HG03354 (cell line): ENCODE results near the gene DEPP1.
"Not testable (repeated sequence)": the region's sequence is repeated elsewhere in the genome, so short reads cannot be mapped to it uniquely, and the experiment has no call there.

Experiments
- ATAC-seq: cut with Tn5 transposase; IDR thresholded peaks from one replicate; pipeline ENCODE4 v1.9.1; 2021; ENCODE audit warnings: mild to moderate bottlenecking; ENCODE audit not compliant: unreplicated experiment, poor library complexity, severe bottlenecking

DEPP1 gene, protein sequence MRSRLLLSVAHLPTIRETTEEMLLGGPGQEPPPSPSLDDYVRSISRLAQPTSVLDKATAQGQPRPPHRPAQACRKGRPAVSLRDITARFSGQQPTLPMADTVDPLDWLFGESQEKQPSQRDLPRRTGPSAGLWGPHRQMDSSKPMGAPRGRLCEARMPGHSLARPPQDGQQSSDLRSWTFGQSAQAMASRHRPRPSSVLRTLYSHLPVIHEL

DNA sequence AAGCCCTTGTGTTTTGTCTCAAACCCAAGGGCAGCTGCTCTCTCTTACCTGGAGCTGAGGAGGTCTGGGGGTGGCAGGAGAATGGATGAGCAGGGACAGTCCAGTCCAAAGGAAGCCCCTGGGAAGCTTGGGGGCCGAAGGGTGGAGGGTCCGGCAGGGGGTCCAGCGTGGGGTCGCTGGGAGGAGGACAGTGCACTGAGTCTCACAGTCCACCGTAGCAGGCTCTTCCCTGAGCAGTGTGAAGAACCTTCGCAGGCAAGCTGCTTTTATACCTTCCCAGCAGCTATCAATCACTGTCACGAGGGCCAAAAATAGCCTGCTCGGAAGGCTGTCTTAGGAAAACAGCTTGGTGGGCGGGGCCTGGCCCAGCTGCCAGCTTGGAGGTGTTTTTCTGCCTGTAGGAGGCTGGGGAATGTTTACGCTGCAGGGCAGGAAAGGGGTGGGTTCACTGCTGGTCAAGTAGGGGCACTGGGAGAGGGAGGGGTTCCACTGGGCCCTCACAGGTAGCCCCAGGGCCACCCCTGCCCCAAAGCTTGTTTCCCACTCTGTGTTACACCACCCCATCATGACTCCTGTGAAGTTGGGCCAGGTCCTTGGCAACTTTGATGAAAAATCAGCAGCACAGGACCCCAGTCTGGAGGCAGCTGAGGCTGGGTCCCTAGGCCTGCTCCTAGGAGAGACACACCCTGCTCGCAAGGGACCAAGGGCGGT lies at the start of gene DEPP1:
Gene DEPP1 (minus strand): TSS at position 240 of the 711 bp plus-strand sequence. CDS start 779 bp downstream, outside the sequence.
- no peak for ATAC-seq

DNA sequence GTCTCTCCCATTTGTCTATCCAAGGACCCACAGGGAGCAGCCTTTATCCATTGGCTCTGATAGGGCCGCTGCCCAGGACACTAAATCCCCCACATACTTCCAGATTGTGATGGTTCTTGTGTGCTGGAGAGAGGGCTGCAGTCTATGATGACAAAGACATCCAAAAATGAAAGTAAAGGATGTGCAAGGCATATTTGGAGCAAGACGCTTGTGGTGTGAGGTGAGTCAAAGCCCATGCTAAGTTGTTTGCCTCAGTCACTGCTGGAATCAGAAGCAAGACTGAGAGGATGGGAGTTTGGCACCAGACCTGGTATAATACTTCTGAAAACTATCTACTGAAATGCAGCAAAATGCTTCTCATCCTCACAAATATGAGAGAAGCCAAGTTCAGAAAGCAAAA lies 44.8 kb upstream of the DEPP1 start:
- ATAC-seq: no peak

DNA sequence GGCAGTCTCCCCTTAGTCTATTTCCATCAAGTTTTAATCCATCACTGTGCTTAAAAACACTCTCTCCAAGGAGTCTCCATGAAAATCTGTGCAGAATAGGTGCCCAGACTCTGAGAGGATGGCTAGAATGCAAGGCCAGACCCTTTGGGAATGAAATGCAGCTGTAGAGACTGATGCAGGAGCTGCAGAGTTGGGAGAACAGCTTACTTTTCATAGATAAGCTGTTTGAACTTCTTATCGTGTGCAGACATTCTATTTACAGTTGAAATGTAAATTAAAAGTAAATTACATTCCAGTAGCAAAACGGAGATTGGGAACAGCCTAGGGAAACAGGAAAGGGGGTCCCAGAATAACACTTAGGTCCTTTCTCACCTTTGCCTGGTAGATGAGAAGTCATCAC lies 37.0 kb upstream of the DEPP1 start:
- ATAC-seq: no peak

DNA sequence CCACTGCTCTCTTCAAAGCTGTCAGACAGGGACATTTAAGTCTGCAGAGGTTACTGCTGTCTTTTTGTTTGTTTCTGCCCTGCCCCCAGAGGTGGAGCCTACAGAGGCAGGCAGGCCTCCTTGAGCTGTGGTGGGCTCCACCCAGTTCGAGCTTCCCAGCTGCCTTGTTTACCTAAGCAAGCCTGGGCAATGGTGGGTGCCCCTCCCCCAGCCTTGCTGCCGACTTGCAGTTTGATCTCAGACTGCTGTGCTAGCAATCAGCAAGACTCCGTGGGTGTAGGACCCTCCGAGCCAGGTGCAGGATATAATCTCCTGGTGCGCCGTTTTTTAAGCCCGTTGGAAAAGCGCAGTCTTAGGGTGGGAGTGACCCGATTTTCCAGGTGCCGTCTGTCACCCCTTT lies 35.9 kb upstream of the DEPP1 start:
- ATAC-seq: not testable (repeated sequence)

DNA sequence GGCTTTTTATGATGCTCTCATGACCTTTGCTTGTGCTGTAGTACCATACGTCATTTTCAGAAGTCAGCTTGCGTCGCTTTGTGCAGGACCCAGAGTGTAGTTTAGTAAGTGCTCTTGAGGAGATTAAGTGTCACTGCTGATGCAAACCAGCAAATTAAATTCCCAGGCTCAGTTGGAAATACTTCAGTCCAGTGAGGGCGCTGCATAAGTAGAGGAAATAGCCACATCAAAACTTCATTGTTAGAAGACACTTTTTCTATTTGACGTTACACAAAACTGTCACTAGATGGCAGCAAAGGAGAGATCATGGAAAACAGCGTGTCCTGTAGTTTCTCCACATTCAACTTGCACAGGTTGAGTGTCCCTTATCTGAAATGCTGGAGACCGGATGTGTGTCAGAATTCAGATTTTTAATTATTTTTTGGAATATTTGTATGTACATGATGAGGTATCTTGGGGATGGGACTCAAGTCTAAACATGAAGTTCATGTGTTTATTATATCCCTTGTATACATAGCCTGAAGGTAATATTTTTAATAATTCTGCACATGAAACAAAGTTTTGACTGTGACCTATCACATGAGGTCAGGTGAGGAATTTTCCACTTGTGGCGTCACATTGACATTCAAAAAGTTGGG lies 30.0 kb upstream of the DEPP1 start:
- peak; percentile 87 for ATAC-seq

DNA sequence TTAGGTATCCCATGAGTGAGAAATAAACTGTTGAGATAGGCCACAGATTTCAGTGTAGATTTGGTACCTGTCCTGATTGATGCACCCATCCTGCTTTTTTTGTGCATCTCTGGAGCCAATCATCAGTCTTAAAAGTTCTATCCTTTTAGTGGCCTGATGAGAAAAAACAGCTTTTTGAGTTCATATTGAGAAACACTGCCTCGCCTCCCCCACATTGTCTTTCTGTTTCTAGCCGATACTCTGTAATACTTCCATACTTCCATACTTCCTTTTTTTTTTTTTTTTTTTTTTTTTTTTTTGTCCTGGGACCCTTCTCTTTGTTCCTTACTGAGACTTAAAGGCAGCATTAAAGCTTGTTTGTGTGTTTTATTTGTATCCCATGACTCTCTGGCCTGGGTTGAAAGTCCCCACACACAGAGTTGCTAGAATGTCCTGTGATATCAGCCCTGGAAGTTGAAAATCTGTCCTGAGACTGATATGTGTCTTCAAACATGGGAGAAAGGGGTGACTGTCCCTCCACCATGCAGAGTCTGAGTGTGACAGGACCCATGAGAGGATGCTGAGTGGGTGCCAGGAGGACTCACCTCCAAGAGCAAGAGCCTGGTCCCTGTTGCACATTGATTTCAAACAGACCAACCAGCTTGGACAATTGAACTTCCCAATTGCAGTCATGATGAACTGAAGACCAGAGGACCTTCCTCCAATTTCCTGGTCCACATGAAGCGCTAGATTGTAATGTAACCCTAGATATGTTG lies 27.8 kb upstream of the DEPP1 start:
- no peak for ATAC-seq

DNA sequence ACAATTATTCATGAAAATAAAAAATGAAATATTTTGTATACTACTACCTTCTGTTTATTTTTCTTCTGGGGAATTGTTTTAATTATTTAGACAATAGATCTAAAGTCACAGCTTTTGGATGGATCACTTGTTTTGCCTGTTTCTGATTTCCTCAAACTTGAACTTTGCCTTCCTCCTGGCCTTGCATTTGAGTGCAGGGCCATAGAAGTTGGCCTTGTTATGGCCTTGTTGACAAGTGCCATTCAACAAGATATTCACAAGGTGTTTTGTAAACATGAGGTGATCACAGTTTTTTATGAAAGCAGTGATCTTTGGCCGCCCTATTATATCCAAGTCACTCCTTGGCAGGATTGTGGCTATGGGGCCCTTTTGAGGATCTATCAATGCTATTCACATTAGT lies 26.7 kb upstream of the DEPP1 start:
- no peak for ATAC-seq

DNA sequence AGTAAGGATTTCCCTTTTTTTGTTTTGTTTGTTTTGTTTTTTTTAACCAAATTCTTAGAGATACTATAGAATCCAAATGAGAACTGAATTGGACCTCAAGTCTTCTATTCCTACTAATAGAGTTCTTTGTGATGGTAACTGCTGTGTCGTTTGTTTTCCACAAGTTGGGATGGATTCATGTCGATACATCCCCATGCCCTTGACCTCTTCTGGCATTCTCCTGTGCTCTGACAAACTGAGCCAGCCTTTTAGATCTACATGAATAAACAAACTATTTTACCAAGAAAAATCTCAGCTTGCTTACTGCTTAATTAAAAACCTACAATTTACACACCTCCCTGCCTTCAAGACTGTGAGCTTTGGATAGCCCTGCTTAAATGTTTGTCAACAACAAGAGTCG lies 26.1 kb upstream of the DEPP1 start:
- ATAC-seq: no peak

DNA sequence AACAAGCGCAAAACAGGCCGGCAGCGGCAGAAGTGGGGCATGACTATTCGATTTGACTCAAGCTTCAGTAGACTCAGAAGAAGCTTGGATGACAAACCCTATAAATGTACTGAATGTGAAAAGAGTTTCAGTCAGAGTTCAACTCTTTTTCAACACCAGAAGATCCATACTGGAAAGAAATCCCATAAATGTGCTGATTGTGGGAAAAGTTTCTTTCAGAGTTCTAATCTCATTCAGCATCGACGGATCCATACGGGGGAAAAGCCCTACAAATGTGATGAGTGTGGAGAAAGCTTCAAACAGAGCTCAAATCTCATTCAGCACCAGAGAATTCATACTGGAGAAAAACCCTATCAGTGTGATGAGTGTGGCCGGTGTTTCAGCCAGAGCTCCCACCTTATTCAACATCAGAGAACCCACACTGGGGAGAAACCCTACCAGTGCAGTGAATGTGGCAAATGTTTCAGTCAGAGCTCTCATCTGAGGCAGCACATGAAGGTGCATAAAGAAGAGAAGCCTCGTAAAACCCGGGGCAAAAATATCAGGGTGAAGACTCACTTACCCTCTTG lies 24.9 kb upstream of the DEPP1 start:
- no peak for ATAC-seq

DNA sequence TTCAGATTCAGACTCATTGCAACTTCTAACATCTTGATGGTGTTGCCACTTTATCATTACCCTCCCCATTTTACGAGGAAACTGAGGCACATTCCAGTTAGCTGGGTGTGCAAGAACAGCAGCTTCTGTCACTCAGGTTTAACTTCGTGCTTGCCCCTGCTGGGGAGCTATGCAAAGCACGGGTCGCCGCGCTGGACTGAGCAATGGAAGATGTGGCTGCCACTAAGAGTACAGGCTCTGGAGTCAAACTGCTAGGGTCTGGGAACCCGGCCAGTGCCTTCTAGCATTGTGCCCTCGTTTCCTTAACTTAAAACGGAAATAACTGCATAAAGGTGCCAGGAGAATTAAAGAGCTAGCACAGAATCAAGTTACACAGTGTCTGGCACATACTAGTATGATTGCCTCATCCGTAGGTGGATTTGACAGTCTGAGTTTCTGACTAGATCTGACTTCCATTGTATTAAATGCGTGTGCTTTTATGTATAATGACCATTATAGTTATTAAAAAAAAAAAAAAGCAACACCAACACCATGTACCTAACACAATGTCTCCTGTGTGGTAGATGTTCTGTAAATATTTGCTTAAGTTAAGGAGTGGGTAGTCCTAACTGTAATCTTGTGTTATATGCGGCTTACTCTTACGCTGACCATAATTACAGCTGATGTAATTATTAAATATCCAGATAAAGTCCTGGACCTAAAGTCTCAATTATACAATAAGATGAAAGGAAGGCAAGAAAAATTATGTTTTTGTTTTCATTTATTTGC lies 23.0 kb upstream of the DEPP1 start:
- ATAC-seq: peak; percentile 90

DNA sequence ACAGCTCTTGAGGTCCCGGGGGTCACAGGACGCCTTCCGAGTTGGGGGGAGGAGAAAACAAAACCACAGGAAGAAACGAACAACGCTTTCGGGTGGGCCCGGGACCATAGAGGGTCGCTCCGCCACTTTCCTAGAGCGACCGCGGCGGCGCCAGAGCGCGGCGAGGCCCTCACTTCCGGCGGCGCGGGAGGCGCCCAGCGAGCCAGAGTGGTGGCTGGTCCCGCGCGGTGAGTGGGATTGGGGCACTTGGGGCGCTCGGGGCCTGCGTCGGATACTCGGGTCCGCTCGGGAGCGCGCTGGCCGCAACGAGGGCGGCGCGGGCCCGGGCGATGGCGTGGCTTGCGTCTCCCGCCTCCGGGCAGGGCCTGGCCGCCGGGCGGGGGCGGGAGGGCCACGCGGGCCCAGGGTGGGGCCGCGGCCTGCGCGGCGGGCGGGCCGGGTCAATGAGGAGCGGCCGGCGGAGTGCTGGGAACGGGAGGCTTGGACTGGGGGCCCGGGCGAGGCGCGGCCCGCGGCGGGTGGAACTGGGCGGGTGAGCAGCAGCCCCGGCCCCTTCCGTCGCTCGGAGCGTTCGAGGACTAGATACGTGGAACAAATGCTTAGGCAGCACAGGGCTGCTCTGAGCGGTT lies 22.3 kb upstream of the DEPP1 start, which contains the start of gene ZNF22:
Gene ZNF22 (plus strand): TSS at position 172 of the 629 bp plus-strand sequence. CDS start 2,446 bp downstream, outside the sequence.
- peak; percentile 77 for ATAC-seq

DNA sequence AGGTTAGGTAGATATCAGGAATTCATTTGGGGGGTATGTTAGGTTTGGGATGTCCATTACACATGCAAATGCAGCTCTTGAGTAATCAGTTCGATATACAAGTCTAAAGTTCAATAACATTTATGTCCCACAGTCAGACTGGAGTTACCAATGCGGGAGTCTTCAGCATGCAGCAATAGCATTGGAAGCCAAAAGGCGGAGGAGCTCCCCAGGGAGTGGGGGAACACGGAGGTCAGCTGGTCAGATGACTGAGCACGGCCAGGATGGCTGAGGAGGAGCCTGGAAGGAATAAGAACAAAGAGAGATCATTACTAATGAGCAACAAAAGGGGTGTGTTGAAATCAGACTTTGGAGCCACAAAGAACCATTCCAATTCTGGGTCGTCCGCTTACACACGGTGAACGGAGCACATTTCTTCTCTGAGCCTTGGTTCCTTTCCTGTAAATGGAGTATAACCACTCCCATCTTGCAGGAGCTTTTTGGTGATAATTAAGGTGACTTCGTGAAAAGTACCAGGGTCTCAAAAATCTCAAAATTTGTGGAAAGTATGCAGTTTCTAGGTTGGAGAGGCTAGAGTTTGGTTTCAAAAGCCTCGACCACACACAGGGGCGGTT lies 21.6 kb upstream of the DEPP1 start:
- peak; percentile 0 for ATAC-seq

DNA sequence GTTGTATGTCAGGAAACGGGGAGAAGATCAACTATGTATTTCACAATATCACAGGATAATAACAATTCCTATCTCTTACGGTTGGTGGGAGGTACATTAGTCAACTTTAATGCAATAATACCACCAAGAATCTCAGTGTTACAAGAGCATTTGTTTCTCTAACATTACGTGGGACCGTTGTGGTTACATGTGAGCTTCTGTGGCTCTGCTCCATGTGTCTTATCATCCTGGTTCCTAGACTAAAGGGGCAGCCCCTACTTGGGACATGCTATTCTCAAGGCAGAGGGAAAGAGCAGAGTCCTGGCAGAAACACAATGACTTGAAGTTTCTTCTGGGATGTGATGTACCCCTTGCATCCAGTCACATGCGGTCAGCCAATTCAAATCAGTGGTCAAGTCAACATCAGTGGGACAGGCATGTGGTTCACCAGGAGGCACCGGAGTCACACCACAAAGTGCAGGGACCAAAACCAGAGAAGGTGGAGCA lies 19.6 kb upstream of the DEPP1 start:
- no peak for ATAC-seq

DNA sequence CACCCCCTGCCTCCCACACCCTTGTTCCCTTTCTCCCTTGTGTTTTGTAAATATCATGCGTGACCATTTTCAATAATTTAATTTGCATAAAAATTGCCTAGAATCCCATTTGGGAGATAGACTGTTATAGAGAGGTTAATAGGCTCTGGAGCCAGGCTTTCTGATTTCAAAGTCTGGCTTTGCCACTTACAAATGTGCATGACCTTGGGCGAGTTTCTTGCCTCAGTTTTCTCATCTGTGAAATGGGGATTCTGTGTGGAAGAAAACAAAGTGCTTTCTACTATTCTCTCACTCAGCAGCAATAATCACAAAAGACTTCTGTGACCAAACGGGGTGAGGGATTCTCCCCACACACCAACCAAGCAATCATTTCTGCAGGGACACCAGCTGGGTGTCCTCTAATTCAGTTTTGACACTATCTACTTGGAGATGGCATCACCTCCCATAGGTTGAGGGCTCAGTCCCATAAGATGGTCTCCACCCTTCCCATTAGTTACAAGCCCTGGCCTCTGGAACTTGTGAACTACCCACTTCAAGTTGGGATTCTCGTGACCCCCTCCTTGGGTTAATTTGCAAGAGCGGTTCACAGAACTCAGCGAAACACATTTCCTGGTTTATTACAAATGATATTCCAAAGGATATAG lies 18.6 kb upstream of the DEPP1 start:
- no peak for ATAC-seq

DNA sequence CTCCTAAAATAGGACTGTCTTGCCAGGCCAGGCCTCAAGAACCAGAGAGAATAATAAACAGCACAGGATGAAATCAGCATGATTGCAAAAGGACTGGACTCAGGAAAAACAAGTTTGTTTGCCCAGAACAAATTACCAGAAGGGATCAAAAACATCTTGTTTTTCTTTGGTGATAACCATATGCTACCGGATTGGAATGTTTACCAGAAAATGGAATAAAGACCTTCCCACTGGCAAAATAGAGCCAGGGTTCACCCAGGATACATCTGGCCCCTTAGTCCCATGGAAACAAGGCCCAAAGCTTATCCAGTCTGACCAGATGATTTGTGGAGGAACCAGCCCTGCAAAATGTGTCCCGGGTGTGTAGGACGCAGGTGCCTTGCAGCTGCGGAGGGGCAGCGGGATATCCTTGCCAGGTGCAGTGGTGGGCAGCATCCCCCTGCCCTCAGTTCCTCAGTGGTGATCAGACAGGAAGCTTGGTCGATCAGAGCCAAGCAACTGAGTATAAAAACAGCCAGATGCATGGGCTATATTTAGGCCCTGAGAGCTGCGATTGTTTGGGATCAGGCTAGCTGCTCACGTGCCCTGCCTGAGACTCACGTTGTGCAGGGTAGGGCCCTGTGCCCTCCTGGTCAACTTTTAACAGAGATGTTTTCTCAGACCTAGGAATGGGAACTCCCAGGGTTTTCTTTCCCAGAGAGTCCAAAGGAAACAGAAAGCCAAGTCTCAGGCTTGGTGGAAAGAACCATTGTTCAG lies 17.5 kb upstream of the DEPP1 start:
- ATAC-seq: no peak

DNA sequence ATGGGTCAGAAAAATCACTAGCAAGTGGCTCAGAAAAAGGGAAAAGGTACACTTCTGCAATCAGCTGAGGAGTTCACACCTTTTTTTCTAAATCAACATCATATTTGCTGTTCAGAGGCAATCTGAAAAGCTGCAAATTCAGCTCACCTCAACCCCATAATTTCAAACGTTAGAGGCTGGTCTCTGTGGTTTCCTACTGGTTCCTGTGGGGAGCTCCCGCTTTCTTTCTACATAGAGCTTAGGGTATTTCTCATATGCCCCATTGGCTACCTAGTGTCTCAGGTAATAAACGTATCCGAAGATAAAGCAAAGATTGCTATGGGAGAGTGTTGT lies 16.9 kb upstream of the DEPP1 start:
- no peak for ATAC-seq
